NCI-H1092 treated with DMSO at 0.1 percent for 48 hours (cell line): ENCODE data around the gene GALNTL6.
"Not testable (repeated sequence)": the region's sequence is repeated elsewhere in the genome, so short reads cannot be mapped to it uniquely, and the experiment has no call there.

ENCODE experiments used
- DNase-seq: peaks from one replicate; lab custom pipeline; 2025; lab: John Stamatoyannopoulos, UW

The GALNTL6 gene

DNA sequence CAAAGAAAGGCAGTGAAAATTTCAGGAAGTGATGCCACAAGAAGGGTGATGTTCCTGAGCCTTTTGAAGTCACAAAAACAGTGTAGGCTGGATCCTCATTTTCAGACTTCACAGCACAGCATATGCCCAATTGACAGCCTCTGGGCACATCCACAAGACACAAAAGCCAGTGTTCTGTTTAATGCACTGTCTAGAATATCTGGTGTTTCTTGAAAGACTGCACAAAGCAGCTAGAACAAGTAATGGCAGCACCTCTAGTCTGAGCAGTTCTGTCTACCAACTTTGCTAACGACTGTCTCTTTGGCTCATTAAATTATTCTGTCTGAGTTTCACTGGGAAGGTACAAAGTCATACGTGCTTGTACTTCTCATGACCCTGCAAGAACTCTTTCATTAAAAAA lies 938.3 kb downstream of the GALNTL6 start:
- DNase-seq = no peak

DNA sequence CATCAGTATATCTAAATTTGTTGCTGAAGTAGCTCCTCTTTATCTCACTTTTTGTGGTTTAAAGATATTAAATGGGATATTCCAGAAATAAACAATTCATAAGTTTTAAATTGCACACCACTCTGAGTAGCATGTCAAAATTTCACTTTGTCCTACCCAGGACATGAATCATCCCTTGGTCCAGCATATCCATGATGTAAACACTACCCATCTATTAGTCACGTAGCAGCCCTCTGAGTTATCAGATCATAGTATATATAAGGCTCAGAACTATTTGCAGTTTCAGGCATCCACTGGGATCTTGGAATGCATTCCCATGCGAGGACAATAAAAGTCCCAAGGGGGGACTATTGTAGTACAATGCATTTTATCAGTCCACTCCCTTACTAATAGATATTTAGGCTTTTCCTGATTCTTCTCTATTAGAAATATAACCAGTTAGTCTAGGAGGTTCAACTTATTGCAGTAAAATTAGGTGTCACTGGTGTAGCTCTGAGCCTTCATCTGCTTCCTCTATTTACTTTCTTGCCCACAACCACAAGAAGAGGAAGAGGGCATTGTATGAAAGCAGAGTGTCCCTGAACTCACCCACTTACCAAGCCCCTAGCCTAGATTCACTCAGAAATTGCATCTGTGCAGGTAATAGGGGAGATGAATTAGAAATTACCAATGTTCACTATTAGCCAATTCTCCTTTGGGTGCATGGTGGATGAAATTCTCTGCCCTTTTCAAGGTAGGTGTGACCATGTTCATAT lies 945.6 kb downstream of the GALNTL6 start:
- no peak for DNase-seq

DNA sequence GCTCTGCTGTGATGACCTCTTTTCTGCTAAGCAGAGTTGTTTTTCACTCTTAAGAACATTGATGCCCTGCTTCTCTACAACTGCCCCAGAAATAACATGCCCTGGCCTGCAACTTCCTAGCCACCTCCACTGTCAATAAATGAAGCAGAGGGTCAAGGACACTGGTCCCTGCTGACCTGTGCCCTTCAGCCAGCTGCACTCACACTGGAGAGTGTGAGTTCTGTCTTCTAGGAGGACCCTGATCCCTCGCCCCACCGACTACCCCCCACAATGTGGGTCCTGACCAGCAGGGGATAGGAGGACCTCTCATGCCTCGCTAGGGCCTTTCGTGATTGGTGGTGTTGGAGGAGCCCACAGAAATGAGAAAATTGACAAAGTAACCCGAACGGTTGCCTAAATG lies 947.3 kb downstream of the GALNTL6 start:
- DNase-seq = no peak

DNA sequence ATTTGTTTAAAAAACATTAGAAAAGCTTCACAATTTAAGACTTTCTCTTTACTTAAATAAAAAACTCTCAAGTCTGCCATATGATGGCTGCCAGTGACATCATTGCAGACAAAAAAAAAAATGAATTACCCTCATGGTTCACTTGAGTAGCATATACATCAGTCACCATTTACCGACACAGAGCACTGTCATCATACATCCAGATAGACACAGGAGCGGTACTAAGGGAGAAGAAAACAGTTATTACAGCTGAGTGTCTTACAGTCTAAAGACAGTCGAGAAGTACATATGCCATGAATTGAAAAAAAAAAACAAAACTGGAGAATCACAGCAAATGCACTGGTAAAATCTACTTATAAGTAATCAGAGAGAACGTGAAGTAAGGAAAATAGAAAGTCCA lies 949.7 kb downstream of the GALNTL6 start:
- DNase-seq = no peak

DNA sequence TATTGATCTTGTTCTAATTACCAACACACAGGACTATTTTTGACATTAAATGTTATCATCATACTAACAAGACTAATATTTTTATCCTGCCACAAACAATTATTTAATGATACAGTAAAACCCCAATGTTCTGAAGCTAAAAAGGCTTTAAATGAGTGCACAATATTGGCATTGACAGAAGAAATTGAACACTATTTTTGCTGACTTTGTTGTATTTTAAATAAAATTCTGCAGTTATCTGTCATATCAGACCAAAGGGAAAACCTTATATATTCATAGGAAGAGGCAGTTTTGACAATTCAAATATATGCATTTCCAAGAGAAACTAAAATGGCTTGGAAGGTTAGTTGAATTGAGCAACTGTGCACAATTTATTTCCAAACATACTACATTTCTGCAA lies 957.6 kb downstream of the GALNTL6 start:
- DNase-seq = no peak

DNA sequence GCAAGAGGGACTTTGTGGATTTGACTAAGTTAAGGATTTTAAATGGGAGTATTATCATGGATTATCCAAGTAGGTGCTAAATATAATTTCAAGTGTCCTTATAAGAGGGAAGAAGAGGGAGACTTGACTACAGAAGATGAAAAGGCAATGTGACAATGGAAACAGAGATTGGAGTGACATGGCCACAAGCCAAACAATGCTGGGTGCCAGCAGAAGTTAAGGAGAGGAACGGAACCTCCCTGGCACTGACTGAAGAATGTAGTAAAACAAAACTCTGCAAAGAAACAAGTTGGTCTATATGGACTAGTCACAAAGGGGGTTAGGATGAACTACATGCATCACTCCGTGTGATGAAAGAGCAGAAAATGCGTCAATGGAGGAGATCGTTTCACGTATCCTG lies 959.6 kb downstream of the GALNTL6 start:
- DNase-seq = no peak

DNA sequence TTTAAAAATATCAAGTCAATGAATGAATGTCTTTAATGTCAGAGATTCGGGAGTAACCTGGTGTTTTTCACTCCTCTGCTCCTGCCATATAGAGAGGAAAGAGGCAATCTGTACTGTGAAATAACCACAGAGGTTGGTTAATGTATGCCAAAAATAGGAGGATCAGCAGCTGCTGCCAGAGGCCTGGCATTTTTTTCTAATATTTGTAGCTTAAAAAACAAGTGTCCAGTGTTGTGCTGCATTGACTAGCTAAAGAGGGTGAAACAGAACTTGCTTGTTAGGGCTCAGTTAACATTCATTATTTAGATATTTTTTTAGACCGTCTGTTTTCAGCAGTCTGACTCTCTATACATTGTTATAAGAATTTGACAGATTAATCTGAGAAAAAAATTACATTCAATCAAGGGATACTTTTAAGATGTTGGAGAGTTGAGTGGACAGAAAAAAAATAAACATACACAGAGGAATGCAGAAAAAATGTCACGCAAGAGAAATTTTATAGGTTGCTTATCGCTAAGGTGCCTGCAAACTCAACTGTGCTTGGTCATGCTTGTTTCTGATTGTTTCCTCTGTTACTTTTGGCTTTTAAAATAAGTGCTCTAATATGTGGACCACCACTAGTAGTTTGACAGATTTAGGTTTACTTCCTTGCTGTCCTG lies 963.1 kb downstream of the GALNTL6 start:
- DNase-seq = no peak

DNA sequence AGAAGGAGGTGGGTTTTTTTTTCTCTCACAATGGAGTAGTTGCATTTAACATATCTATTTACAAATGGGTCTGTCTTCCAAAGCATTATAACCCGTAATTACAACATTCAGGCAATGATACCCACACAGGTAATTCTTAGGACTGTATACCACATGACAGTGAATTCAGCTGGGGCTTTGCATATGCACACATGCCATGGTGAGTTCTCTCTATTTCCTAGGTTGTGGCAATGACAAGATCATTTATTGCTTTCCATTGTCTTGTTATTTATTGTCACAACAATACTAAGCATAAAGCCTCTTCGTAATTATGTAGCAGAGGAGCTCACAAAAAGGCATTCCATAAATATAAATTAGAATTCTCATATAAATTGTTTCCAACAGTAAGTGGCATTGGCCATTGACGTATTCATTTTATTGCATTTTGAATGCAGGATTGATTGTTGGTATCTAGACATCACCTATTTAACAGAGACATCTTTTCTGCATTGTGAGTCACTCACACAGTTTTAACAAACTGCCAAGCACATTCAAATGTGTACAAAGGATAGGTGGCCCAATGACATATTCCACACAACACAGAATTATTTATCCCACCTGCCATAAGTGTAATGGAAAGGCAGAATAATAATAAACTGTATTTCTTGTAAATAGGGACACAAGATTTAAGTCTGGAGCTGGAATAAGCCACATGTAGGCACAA lies 964.7 kb downstream of the GALNTL6 start:
- no peak for DNase-seq

DNA sequence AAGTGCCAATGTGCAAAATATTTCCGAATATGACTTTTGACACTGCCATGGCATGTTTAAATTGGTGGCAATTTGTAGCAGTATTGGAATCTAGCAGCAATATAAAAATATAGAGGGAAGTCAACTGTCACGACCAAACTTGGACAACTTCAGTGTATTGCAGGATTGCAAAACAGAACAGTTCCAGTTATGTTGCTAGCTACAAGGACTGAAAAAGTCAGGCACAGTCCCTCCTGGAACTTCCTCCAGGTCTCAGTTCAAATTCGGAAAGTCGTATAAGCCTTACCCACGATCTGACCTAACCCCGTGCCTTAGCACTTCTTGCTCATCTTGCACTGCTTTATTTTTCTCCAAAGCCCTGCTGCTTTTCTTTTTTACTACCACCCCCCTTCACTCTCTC lies 965.4 kb downstream of the GALNTL6 start:
- no peak for DNase-seq

DNA sequence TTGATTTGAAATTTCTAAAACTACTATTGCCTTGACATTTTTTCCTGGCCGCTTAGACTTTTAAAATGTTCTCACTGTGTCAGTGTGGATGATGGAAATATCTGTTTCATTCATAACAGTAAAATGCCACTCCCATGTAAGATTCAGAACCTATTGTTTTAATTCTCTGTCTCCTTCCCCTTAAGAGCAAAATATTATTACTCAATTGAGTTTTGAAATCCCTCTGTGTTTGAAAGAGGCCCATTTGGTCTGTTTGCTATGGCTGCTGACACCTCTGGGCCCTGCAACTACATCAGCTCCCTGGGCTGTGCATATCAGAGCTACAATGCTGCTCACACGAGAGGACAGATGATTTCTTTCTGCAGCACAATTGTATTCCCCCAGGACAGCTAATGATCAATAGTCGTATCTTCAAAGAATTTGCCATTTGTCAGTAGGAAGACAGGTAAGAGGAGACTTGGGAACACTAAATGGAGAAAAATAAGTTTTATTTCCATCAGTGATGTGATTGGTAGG lies 967.4 kb downstream of the GALNTL6 start:
- no peak for DNase-seq

DNA sequence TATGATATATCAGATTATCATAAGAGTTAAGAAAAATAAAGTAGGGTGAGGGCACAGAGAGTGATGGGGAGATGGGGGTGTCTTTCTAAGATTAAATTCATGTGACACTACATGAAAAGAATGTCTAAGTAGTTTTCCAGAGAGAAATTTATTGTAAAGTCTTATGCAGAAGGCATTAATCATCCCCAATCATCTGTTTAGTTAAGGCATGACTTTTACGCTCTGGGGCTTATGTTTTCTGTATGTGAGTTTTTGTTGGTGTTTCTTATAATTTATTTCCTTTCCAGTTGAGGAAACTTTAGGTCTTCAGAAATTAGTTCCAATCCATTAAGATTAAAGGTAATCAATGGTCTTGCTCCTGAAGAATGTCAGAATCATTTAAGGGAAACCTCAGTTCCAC lies 972.4 kb downstream of the GALNTL6 start:
- DNase-seq = no peak

DNA sequence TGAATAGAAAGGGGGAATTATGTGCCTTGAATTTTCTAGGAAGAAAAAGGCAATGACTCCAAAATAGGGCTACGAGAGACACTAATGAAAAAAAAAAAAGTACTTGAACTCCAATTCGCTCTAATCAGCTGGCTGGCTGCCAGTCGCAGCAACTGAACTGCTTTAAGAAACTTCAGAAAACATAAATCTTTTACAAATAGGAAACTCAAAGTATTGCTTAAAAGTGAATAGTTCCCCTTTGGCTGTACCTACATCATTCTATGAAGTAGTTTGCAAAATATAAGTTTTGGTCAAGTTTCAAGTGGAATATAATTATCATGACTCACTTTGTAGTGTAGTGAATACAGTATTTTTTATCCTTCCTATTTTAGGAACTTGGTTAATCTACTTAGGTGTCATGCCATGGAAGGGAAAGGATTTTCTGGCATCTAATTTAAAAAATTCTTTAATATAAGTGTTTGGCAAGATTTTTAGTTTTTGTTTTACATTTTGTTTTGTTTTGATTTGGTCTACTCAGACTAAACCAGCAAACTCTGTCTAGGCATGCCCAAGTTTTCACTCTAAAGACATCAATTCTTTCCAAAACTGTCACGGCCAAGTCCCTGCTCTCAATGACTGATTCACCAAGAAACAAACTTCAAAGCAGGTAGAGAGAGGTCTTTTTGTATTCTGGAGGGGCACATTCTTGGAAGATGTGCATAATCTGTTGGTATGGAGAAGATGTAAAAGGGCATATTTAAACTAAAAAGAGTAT lies 973.0 kb downstream of the GALNTL6 start:
- DNase-seq = no peak

DNA sequence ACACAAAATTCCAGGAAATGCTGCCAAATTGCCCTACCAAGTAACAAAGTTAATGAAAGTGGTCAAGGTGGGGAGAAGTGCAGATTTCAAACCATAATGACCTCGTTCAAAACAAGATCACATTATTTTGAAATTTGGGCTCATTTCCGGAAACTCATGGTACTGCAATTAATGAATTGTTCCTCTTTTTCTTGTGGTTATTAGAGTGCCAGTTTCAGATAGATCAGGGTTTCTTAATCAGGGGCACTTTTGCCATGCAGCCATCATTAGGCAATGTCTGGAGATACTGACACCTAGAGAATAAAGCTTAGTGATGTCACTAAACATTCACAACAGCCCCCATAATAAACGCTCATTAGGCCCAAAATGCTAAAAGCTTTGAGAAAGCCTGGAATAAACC lies 973.9 kb downstream of the GALNTL6 start:
- no peak for DNase-seq

DNA sequence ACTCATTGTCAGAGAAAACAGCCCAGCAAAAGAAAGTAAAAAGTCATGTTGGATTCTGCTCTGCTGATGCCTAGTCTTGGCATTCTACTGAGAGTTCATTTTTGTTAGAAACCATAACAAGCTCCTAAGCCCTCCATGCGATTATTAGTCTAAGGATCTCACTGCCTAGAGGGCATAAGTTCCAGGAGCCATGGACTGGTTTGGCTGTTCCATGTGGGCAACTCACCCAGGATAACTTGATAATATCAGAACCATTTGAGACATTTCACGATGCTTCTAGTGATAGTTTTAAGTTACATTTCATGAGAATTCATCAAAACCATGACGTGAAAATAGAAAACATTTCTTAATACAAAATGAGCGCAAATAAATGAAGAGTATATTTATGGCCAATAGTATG lies 978.6 kb downstream of the GALNTL6 start:
- no peak for DNase-seq

DNA sequence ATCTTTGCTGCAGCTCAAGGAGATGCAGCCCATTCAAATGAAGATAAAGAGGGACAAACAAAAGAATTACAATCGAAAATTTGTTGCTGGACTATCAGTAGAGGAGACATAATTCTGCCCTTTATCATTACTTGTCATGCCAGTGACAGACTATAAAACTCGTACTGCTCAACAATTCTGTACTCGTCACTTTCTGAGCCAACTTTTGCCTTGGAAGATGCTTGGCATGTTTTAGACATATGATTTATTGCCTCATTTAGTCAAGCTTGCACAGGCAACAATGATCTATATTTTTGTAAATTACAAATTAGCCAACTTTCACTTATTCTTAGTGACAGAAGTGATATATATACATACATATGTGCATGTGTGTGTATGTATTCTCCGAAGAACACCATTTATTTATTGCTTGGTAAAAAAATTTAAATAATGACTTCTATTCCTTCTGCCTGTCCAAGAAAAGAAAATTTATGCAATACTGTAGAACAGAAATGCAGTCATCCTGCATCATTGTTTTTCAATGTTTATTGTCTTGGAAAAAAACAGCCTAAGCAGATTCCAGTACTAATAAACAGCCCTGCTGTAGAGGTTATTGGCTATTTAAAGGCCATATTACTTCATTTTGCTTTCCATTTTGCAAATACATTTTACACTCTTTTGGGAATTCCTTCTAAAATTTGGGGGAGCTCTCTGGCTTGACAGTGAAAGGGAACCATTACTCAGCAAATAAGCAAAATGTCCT lies 980.5 kb downstream of the GALNTL6 start:
- DNase-seq = no peak

DNA sequence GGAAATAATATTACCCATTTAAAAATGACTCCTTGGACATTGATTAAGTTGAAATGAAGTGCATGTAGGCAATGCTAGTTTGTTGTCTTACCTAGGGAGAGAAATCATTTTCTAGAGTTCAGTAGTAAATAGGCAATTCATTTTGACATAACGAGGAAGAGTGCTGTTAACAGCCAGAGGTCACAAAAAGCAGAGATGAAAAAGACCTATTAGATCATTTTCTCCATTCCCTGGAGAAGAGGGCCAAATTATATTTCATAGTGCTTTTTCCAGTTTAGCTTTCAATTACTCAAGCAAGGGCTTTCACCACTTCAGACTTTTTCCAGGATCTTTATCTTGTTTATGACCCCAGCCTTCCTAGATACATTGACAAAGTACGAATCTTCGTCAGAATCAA lies 981.1 kb downstream of the GALNTL6 start:
- DNase-seq = no peak

DNA sequence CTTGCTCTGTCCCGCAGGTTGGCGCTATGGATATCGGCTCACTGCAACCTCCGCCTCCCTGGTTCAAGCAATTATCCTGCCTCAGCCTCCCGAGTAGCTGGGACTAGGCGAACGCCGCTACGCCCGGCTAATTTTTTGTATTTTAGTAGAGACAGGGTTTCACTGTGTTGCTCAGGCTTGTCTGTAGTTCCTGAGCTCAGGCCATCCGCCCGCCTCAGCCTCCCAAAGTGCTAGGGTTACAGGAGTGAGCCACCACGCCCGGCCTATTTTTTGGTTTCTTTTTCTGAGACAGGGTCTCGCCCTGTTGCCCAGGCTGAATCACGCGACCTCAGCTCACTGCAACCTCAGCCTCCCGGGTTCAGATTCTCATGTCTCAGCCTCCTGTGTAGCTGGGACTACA lies 984.1 kb downstream of the GALNTL6 start:
- DNase-seq = not testable (repeated sequence)

DNA sequence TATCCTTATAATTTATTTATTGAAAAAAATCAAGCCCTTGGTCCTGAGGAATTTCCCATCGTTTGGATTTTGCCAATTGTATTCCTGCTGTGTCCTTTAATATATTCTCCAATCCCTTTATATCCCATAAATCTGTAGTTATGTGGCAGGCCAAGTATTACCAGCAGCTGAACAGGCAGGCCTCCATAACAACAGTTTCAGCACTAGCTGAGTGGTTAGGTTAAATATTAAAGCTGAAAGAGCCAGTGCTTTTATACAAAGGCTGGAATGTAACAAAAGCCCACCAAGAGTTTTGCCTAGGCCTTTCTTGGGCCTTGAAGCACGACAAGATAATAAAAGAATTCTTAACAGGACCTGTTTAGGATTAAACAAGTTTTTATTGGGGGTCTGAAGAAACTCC lies 988.8 kb downstream of the GALNTL6 start:
- DNase-seq = no peak

DNA sequence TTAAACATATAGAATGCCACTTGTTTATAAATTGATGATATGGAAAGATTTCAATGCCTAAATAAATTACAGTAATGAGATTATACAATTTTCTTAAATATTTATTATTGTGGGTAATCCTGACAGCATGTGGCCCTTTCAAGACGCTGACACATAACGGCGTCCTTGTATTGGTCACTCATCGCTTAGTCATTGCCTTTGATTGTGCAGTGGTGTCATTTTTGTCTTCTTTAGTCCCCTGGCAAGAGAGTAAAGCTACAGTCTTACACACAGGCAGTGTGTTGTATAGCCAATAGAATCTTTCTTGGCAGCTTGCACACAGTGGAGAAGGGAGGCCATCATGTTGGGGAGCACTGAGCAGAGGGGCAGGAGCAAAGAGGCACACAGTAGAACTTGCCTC lies 993.6 kb downstream of the GALNTL6 start:
- DNase-seq = no peak

DNA sequence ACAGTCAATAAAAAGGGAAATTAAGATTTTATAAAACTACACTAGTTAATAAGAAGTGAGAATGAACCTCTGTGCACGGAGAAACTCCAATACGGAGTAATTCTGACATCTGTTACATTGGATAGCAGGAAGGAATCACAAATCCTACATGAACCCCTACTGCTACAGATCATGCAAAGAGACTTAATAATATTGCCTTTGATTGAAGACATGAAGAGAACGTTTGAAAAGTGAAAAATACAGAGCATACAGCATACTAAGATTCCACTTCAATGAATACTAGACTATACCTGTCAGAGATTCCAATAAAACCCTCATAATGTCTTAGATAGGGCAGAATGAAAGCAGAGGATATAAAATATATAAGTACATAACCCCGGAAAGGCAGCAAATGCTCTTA lies 995.0 kb downstream of the GALNTL6 start:
- DNase-seq = no peak

DNA sequence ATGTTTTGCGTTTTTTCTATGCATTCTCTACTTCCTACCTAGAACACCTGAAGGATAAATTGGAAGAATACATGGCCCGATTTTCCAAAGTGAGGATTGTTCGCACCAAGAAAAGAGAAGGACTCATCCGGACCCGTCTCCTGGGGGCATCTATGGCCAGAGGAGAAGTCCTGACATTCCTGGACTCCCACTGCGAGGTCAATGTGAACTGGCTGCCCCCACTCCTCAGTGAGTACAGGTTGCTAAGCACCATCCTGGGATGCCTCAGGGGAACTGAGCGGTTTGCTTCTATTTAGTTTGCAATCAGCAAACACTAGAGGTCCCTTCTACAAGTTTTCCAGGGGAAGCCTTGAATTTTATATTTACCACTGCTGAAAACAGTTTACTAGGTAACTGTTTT lies 996.1 kb downstream of the GALNTL6 start:
- DNase-seq = no peak
